Measurements from ENCODE around the gene TMEM259.

TMEM259 gene

GRCh38 chr19:1018393-1018792, 2.5 kb downstream of the TMEM259 start:
- no peak for DNase-seq (ENCODE audit: low read depth)
- TF ChIP-seq, protein P1, sequence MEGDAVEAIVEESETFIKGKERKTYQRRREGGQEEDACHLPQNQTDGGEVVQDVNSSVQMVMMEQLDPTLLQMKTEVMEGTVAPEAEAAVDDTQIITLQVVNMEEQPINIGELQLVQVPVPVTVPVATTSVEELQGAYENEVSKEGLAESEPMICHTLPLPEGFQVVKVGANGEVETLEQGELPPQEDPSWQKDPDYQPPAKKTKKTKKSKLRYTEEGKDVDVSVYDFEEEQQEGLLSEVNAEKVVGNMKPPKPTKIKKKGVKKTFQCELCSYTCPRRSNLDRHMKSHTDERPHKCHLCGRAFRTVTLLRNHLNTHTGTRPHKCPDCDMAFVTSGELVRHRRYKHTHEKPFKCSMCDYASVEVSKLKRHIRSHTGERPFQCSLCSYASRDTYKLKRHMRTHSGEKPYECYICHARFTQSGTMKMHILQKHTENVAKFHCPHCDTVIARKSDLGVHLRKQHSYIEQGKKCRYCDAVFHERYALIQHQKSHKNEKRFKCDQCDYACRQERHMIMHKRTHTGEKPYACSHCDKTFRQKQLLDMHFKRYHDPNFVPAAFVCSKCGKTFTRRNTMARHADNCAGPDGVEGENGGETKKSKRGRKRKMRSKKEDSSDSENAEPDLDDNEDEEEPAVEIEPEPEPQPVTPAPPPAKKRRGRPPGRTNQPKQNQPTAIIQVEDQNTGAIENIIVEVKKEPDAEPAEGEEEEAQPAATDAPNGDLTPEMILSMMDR (IDR thresholded peaks at IDR 0.05; ENCODE audit: insufficient read depth, low read depth, low read length, missing control alignments): no peak
- H3K4me3 ChIP-seq (ENCODE audit: low read length): no peak overlapping the region

DNA sequence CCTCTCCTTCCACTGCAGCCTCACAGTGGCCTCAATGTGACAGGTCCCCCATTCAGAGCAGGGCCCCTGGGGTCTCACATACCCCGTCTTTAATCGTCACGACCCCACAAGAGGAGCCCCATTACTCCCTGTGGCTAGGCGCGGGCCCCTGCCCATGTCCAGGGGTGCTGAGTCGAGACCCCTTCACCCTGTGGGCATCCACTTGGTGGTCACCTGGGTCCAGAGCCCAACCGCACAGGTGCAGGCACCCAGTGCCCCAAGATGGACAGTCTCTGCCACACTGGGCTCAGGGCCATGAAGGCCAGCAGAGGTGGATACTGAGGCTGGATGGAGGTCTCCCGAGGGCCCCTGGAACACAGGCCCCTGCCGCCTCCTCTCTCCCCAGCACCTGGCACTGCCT, 3.0 kb downstream of the TMEM259 start:
- H3K4me3 ChIP-seq (ENCODE audit: low read length): no peak overlapping the region
- DNase-seq (ENCODE audit: low read depth): no peak
- TF ChIP-seq, protein P1 (IDR thresholded peaks at IDR 0.05; ENCODE audit: insufficient read depth, low read depth, low read length, missing control alignments): no peak

DNA sequence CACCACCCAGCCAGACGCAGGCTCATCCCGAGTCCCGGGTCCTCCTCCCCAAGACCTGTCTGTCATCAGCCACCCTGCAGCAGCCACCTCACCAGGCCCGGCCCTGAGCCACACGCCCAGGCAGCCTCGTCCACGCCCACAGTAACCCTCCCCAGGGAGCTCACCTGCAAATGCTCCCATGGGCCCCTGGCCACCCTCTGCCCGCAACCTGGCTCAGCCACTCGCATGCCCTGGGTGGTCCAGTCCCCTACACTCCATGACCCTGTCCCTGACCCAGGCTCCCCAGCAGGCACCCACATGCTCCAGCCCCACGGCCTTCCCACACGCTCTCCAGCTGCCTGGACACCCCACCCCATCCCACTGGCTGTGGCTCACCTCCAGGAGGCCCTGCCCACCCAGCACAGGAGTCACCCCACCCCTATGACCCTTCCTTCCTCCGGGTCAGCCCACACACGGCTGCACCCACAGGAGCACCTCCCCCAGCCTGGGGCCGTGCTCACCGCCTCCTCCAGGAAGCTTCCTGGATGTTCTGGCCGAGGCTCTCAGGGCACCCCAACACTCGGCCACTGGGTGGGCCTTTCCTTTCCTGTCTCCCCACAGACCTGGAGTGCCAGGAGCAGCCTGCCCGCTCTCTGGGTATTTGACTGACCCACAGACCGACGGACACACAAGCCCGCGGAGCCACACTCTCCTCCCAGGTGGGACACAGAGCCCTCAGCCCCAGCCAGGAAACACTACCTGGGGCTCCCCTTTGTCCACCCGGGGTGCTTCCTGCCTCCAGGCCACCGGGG, 3.6 kb downstream of the TMEM259 start:
- DNase-seq (ENCODE audit: low read depth): peak; percentile 86
- peak overlapping the region; percentile 33 for H3K4me3 ChIP-seq (ENCODE audit: low read length)
- TF ChIP-seq, protein P1 (IDR thresholded peaks at IDR 0.05; ENCODE audit: insufficient read depth, low read depth, low read length, missing control alignments): no peak

DNA sequence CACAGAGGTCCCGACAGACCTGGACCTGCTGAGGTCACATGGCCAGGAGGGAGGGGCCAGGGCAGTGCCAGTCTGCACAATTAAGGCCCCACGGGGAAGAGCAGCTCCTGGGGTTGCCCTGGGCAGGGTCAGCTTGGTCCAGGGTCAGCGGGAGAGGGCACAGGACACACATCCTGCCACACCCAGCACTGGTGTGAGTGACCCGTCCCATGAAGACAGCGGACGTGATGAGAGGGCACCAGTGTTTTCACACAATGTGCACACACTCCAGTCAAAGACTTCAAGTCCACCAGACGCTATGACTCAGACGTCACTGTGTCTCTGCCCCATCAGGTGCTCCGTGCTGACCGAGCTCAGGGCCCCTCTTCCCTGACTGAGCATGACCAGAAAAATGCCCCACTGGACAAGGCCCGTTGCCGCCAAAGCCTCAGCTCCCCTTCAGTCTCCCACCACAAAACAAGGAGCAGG, 4.2 kb downstream of the TMEM259 start:
- peak; percentile 75 for DNase-seq (ENCODE audit: low read depth)
- TF ChIP-seq, protein P1 (IDR thresholded peaks at IDR 0.05; ENCODE audit: insufficient read depth, low read depth, low read length, missing control alignments): no peak
- H3K4me3 ChIP-seq (ENCODE audit: low read length): peak overlapping the region; percentile 33

DNA sequence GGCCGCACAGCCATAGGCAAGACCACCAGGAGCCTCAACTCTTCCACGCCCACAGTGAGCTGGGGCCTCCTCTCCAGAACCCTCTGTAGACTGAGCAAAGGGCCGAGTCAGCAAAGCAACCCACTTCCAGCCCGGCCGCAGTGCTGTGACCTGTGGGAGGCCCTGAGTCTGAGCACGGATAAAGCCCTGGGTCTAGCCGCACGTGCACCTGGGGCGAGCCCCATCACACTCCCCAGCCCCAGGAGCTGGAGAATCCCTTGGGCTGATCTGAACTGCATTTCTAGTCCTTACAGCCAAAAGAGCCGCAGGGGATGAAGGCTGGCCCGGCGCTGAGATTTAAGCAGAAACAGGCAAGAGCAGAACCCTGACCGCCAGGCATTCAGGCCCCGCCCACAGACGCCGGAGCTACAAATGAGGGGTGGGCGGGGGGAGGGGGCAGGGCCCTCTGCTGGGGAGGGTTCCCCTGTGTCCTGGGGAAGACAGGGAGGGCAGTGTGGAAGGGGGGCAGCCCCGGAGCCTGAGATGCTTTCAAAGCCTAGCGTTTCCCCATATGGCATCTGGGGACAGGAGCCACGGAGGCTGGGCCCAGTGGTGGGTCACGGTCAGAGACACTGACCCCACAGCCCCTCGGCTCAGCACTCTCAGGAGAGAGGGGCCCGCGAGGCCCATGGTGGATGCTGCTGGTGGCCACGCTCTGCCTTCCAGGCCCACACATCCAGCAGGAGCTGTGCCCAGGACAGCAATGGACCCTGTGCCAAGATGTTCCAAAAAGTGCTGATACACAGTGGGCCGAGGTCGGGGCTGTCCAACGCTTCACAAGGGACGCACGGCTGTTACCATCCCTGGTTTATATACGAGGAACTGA, 4.9 kb downstream of the TMEM259 start:
- no peak for DNase-seq (ENCODE audit: low read depth)
- H3K4me3 ChIP-seq (ENCODE audit: low read length): no peak overlapping the region
- TF ChIP-seq, protein P1 (IDR thresholded peaks at IDR 0.05; ENCODE audit: insufficient read depth, low read depth, low read length, missing control alignments): no peak

DNA sequence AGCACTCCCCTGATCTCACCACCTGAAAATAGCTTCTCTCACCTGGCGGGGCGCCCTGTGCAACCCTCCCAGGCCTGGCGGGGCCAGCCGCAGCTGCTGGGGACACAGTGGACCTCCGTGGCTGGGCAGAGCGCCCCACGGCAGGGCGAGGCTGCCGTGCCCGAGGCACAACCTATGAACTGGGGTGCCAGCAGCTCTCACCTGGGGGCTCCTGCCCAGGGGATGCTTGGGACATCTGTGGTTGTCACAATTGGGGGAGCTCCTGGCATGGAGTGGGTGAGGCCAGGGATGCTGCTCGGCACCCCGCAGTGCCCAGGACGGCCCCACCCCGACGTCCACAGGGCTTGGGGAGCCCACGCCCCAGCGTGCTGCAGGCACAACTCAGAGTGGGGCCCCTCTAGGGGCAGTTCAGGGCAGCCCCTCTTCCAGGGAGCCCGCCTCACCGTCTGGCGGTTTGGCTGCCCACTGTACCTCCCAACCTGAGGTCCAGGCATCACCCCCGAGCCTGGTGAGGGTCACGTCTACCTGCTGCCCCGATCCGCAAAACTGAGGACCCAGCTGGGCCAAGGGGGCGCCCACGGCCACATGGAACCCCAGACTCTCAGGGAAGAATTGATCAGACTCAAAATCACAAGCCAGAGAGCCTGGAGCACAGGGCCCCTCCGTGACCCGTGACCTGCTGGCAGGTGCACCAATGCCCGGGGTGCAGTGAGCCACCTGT, 5.7 kb downstream of the TMEM259 start:
- TF ChIP-seq, protein P1 (IDR thresholded peaks at IDR 0.05; ENCODE audit: insufficient read depth, low read depth, low read length, missing control alignments): no peak
- no peak overlapping the region for H3K4me3 ChIP-seq (ENCODE audit: low read length)
- no peak for DNase-seq (ENCODE audit: low read depth)
